AG10803 (cell line): Measurements from ENCODE around the gene HGF.

Experiments used
- DNase-seq: peaks from one replicate; pipeline ENCODE4 v3.0.0; 2010; ENCODE audit warnings: low read depth
- H3K4me3 ChIP-seq: 2 replicates; pipeline ENCODE4 v1.5.1; 2011; ENCODE audit warnings: mild to moderate bottlenecking, low read length, control low read depth
- CTCF ChIP-seq: conservative IDR thresholded peaks from 2 replicates; pipeline ENCODE4 v1.5.1; 2011; ENCODE audit warnings: mild to moderate bottlenecking, low read length, control low read depth, inconsistent platforms

Gene HGF

DNA sequence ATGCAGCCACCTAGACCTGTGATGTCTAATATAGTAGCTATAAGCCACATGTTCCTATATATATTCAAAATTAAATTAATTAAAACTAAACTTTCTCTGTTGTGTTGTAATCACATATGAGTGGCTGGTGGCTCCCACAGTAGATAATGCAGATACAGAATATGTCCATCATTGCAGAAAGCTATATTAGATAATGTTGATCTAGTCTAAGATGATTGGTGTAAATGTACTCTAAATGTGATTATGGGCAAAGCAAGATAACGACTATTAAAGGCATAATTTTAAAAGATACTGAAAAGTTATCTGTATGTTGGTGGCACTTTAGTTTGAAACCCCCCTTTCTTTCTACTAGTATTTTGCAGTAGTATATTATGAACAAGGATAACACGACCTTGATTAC, 5.7 kb upstream of the HGF start:
- H3K4me3 ChIP-seq: no peak overlapping the region
- TF ChIP-seq CTCF: no peak
- DNase-seq: no peak

DNA sequence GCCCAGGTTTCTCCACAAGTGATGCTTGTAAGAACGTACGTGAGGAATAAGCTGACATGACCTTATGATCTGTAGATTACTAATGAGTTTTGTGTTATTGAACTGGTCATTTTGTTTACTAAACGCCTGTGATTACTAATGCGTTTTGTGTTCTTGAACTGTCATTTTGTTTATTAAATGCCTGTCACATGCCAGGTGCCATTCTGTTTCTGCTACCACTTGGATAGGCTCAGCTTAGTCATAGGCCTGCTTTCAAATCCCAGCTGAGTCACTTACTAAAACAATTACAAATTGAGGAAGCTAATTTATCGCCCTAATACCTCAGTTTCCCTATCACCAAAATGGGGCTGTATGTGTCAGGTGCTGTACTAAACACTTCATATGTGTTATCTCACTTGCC, 4.7 kb upstream of the HGF start:
- no peak for TF ChIP-seq CTCF
- H3K4me3 ChIP-seq: no peak overlapping the region
- no peak for DNase-seq

DNA sequence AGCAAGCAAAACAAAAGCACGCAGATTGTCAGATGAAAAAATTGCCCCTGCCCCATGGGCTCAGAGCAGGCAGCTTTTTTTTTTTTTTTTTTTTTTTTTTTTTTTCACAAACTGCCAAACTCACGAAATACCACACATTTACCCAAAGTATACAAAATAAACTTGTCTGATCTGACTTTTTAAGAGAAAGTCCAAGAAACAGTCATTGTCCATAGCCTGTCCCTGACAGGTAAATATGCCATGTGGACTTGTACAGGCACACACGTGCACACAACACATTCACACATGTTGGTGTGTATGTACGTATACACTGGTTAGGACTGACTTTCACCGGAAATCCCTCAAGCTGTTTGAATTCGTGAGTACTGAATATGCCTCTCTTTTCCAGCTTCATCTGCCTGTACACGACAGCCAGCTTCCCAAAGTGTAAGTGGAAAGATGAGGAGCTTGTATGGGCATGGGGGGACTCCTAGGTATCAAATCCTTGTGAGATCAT, 929 bp upstream of the HGF start:
- no peak overlapping the region for H3K4me3 ChIP-seq
- DNase-seq: no peak
- no peak for TF ChIP-seq CTCF

GRCh38 chr7:81768951-81769778, 682 bp downstream of the HGF start:
- DNase-seq: no peak
- peak overlapping the region; percentile 40 for H3K4me3 ChIP-seq
- no peak for TF ChIP-seq CTCF

DNA sequence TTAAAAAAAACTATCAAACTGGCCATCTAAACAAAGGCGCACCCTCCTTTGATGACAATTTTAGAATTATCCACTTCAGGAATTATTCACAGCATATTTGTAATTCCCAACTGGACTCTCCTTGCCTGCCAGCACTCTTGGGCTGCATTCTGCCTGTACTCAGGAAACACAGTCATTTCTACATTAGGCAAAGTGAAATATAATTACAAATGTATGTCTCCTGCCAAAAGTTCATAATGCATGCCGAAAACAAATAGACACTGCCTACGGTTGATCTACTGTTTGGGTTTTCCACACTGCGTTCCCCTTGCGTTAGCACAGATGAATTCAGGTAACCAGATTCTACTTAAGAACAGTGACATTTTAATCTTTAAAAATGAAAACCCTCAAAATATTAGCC, 1.9 kb downstream of the HGF start:
- no peak overlapping the region for H3K4me3 ChIP-seq
- peak; percentile 42 for DNase-seq
- TF ChIP-seq CTCF: no peak

DNA sequence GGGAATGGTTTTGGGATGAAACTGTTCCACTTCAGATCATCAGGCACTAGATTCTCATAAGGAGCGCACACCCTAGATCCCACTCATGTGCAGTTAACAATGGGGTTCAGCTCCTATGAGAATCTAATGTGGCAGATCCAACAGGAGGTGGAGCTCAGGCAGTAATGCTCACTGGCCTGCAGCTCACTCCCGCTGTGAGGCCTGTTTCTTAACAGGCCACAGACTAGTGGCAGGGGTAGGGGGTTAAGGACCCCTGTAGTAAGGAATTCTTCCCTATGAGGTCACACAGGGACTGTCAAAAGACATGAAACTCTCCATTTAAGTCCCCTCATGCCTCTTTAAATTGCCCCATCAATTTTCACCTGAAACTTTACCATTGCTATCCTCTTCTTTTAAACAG, 8.0 kb downstream of the HGF start:
- no peak overlapping the region for H3K4me3 ChIP-seq
- TF ChIP-seq CTCF: no peak
- DNase-seq: no peak

- H3K4me3 ChIP-seq: no peak overlapping the region
- TF ChIP-seq CTCF: no peak
- no peak for DNase-seq
Measured at GRCh38 chr7:81761031-81761430, 8.8 kb downstream of the HGF start.
